GM12892 (cell line): ENCODE measurements around the gene TMEM11.

Experiments used
- DNase-seq: peaks from one replicate; pipeline ENCODE4 v3.0.0; 2011; ENCODE audit not compliant: insufficient read length
- FAIRE-seq: peaks from 2 replicates; lab custom pipeline; 2011; peaks lifted over from hg19 to GRCh38; lab: Jason Lieb, UNC
- POLR2A ChIP-seq: IDR thresholded peaks from 2 replicates; pipeline ENCODE4 v1.6.1; 2011; ENCODE audit warnings: low read depth, low read length, control low read depth
- POLR2AphosphoS5 ChIP-seq: IDR thresholded peaks from 2 replicates; pipeline ENCODE4 v1.6.1; 2011; ENCODE audit warnings: low read depth, low read length, control low read depth
- TAF1 ChIP-seq: IDR thresholded peaks from 2 replicates; pipeline ENCODE4 v1.6.1; 2011; ENCODE audit warnings: low read depth, mild to moderate bottlenecking, control low read depth, low read length, borderline replicate concordance

Gene TMEM11

GRCh38 chr17:21172846-21173245, 41.1 kb downstream of the TMEM11 start:
- no peak for FAIRE-seq

GRCh38 chr17:21171970-21172510, 41.9 kb downstream of the TMEM11 start:
- TF ChIP-seq TAF1 = no peak
- no peak for TF ChIP-seq POLR2A
- TF ChIP-seq POLR2AphosphoS5 = no peak
- DNase-seq (no peak), FAIRE-seq (no peak)

More at GRCh38 chr17:21172846-21173245, 41.1 kb downstream of the TMEM11 start:
- TF ChIP-seq POLR2A (no peak), POLR2AphosphoS5 (no peak), TAF1 (no peak)
- DNase-seq = no peak

GRCh38 chr17:21171309-21171922, 42.5 kb downstream of the TMEM11 start:
- DNase-seq = peak; percentile 60
- TF ChIP-seq POLR2A (no peak), TAF1 (no peak), POLR2AphosphoS5 (no peak)
- peak; percentile 92 for FAIRE-seq

GRCh38 chr17:21170809-21171208, 43.2 kb downstream of the TMEM11 start:
- DNase-seq (no peak), FAIRE-seq (no peak)
- TF ChIP-seq POLR2A = no peak
- TF ChIP-seq POLR2AphosphoS5 = no peak
- no peak for TF ChIP-seq TAF1

GRCh38 chr17:21169496-21169895, 44.5 kb downstream of the TMEM11 start:
- DNase-seq (no peak), FAIRE-seq (no peak)
- TF ChIP-seq TAF1 (no peak), POLR2AphosphoS5 (no peak), POLR2A (no peak)

DNA sequence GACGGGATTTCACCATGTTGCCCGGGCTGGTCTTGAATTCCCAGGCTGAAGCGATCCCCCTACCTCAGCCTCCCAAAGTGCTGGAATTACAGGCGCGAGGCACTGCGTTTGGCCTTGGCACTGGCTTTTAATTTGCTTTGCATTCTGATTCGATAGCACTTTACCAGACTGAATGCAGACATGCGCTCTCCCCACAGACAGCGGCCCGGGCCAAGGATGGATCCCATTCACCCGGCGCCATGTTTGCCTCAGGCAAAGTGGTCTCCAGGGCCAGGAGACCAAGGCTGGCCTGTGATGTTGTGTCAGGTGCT, 45.5 kb downstream of the TMEM11 start:
- TF ChIP-seq POLR2AphosphoS5 (no peak), TAF1 (no peak), POLR2A (no peak)

DNA sequence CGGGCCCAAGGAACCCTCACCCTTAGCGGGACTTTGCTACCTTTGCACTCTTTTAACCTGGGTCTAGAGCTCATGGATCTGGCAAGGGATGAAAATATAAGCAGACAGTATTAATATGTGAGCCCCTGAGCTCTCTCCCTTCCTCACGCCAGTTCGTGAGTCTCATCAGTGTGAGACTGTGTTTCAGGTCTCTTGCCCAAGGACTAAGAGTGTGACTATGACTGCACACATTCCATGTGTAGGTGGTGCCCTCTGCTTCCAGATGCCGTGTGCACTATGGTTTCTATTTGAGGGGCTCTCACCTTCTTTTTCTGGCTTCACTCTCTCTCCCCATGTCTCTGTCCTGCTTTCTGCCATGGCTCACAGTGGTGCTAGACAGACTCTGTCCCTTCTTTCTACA, 46.7 kb downstream of the TMEM11 start:
- FAIRE-seq (no peak), DNase-seq (no peak)
- TF ChIP-seq TAF1 (no peak), POLR2A (no peak), POLR2AphosphoS5 (no peak)

More for the DNA sequence above, 45.5 kb downstream of the TMEM11 start:
- FAIRE-seq (no peak), DNase-seq (no peak)

DNA sequence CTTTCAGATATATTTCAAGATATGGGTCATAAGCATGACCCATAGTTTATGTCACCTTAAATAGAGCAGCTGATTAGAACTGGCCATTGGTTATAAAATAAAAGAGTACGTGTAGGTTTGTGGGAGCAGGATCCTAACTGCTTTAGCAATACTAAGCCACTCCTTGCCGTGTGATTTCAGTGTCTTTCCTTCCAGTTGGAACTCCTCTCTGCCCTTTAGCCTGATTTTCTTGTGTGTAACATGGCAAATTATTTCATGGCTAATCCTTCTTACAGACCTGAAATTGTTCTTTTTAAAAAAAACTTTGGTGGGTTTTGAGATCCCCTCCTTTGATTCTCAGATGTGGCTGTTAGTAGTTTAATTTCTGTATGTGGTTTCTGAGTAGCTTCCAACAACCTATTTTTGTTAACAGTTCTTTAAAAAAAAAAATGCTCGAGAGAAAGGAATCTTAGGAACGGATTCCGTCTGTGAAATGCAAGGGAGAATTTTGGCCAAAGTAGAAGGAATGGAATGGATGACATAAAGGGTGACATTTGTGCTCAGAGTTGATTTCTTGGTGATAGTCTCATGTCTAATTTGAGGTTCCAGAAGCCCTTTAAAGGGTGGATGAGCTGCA, 47.3 kb downstream of the TMEM11 start:
- FAIRE-seq = no peak
- TF ChIP-seq POLR2A = no peak
- TF ChIP-seq TAF1 = no peak
- no peak for TF ChIP-seq POLR2AphosphoS5
- DNase-seq = no peak

- DNase-seq (no peak), FAIRE-seq (no peak)
- TF ChIP-seq TAF1 = no peak
- no peak for TF ChIP-seq POLR2A
Observed at GRCh38 chr17:21165922-21166594, 47.9 kb downstream of the TMEM11 start.

- FAIRE-seq (no peak), DNase-seq (no peak)
- TF ChIP-seq POLR2A (no peak), TAF1 (no peak), POLR2AphosphoS5 (no peak)
Observed at GRCh38 chr17:21164620-21165019, 49.3 kb downstream of the TMEM11 start.

DNA sequence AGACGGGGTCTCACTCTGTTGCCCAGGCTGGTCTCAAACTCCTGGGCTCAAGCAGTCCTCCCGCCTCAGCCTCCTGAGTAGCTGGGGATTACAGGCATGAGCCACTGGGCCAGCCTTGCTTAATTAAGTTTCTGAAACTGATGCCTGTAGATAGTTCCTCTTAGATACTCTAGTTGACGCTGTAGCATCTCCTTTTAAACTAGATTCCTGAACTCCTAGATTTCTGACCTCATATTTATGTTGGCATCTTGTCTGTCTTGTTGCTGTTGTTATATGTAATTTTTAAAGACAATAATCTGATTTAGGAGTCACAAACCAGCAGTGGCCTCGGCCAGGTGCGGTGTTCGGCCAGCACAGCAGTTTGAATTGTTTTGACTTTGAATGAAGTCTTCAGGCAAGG, 49.7 kb downstream of the TMEM11 start:
- FAIRE-seq (no peak), DNase-seq (no peak)
- TF ChIP-seq POLR2AphosphoS5 (no peak), TAF1 (no peak), POLR2A (no peak)

- no peak for FAIRE-seq
- TF ChIP-seq POLR2A = no peak
- TF ChIP-seq TAF1 = no peak
- TF ChIP-seq POLR2AphosphoS5 = no peak
- no peak for DNase-seq
Observed at GRCh38 chr17:21163101-21163500, 50.9 kb downstream of the TMEM11 start.
